Measurements from ENCODE around the gene MGAT4A.

- TF ChIP-seq POLR2AphosphoS5 (IDR thresholded peaks at IDR 0.05; ENCODE audit: insufficient read depth in 1 of 2, low read depth in 1 of 2) (no peak), CTCF (IDR thresholded peaks at IDR 0.05) (no peak), POLR2A (IDR thresholded peaks at IDR 0.05) (no peak)
These were observed 76.0 kb downstream of the MGAT4A start for GRCh38 chr2:98654699-98655495.

Data from vagina (tissue), 2 donors.